ENCODE results near the gene MCEMP1. TPM values are rescaled to one million over a fixed set of nuclear protein-coding genes. Genes with fewer than 3 reads are reported as not detected.
"Not testable (repeated sequence)": the region's sequence is repeated elsewhere in the genome, so short reads cannot be mapped to it uniquely, and the experiment has no call there.

The MCEMP1 gene
- total RNA-seq, 1 experiment from 2014 or later, result not detected

GRCh38 chr19:7639863-7640348 is 37.0 kb upstream of the MCEMP1 start:
- Histone ChIP-seq H3K27me3 (no peaks in the 10 kb centered on the region), H3K27ac (no peak overlapping the region), H3K36me3 (no peaks in the 10 kb centered on the region), H3K9me3 (replicated peaks) (no peaks in the 10 kb centered on the region), H3K4me1 (no peaks in the 10 kb centered on the region), H3K4me3 (no peak overlapping the region)
- DNase-seq, result no peak

DNA sequence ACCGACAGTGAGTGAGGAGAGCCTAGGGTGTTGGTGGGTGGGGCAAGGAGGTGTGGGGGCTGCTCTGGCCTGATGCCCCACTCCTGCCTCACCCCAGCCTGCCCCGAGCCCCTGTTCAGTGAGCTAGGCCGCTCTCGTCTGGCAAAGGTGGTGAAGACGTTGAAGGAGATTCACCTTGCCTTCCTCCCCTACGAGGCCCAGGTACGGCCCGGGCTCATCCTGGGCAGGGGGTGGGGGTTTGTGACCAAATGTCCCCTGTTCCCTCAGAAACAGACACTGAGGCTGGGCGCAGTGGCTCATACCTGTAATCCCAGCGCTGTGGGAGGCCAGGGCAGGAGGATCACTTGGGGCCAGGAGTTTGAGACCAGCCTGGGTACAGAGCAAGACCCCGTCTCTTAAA is 36.1 kb upstream of the MCEMP1 start:
- DNase-seq, result no peak
- Histone ChIP-seq H3K4me3 (no peak overlapping the region), H3K9me3 (replicated peaks) (no peaks in the 10 kb centered on the region), H3K27me3 (no peaks in the 10 kb centered on the region), H3K4me1 (no peaks in the 10 kb centered on the region), H3K36me3 (no peaks in the 10 kb centered on the region), H3K27ac (no peak overlapping the region)

GRCh38 chr19:7641290-7642276 is 35.3 kb upstream of the MCEMP1 start:
- no peak for DNase-seq
- Histone ChIP-seq H3K27me3 (0 out of 2 replicates have a peak, but pooled peaks cover under 1% of the 10 kb centered on the region), H3K4me3 (no peak overlapping the region)

DNA sequence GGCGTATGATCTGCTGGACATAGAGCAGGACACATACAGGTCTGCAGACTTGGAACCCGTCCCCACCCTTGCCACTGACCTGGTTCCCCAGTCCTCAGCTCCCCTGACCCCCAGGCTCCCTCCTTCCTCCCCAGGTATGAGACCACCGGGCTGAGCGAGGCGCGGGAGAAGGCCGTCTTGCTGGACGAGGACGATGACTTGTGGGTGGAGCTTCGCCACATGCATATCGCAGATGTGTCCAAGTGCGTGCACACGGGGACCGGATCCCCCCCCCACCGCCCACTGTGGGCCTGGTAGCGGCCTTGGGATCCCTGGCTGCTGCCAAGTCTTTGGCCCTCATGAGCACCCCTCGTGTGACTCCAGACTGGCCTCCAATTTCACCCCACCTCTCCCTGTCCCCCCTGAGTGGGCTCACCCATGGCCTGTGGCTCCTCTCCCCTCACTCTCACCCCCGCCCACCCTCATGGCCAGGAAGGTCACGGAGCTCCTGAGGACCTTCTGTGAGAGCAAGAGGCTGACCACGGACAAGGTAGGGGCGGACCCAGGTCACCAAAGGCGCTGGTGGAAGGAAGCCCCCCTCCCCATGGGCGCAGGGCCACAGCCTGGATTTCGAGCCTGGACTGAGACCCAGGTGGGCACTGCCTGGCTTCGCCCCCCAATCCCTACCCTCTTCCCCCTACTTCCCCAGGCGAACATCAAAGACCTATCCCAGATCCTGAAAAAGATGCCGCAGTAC is 34.4 kb upstream of the MCEMP1 start:
- DNase-seq, result no peak
- no peaks in the 10 kb centered on the region for H3K9me3 ChIP-seq (replicated peaks)
- H3K27ac ChIP-seq, result no peak overlapping the region
- H3K36me3 ChIP-seq, result no peaks in the 10 kb centered on the region
- H3K4me3 ChIP-seq, result no peak overlapping the region
- H3K27me3 ChIP-seq, result 0 out of 2 replicates have a peak, but pooled peaks cover 3% of the 10 kb centered on the region
- H3K4me1 ChIP-seq, result no peaks in the 10 kb centered on the region

More at GRCh38 chr19:7641290-7642276, 35.3 kb upstream of the MCEMP1 start:
- H3K27ac ChIP-seq, result no peak overlapping the region
- H3K4me1 ChIP-seq, result no peaks in the 10 kb centered on the region
- no peaks in the 10 kb centered on the region for H3K9me3 ChIP-seq (replicated peaks)
- H3K36me3 ChIP-seq, result no peaks in the 10 kb centered on the region

DNA sequence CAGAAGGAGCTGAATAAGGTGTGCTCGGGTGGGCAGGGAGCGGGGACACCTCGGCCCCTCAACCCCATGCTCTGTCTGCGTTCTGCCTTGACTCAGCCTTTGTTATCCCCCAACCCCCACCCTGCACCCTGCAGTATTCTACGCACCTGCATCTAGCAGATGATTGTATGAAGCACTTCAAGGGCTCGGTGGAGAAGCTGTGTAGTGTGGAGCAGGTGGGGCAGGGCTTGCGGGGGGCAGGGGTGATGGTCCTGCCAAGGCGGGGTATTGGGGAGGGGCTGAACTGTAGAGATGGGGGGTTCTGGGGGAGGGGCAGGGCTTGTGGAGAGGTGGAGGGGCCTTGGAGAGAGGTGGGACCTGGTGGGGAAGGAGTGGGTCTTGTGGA is 33.9 kb upstream of the MCEMP1 start:
- no peak for DNase-seq
- Histone ChIP-seq H3K9me3 (replicated peaks) (no peaks in the 10 kb centered on the region), H3K4me1 (no peaks in the 10 kb centered on the region)

GRCh38 chr19:7643629-7644549 is 33.0 kb upstream of the MCEMP1 start:
- not testable (repeated sequence) for H3K36me3 ChIP-seq; H3K27me3 ChIP-seq; H3K9me3 ChIP-seq (replicated peaks); H3K27ac ChIP-seq; H3K4me1 ChIP-seq; DNase-seq; H3K4me3 ChIP-seq

More for the DNA sequence above, 33.9 kb upstream of the MCEMP1 start:
- Histone ChIP-seq H3K27me3 (0 out of 2 replicates have a peak, but pooled peaks cover 3% of the 10 kb centered on the region), H3K27ac (no peak overlapping the region), H3K36me3 (no peaks in the 10 kb centered on the region), H3K4me3 (no peak overlapping the region)

DNA sequence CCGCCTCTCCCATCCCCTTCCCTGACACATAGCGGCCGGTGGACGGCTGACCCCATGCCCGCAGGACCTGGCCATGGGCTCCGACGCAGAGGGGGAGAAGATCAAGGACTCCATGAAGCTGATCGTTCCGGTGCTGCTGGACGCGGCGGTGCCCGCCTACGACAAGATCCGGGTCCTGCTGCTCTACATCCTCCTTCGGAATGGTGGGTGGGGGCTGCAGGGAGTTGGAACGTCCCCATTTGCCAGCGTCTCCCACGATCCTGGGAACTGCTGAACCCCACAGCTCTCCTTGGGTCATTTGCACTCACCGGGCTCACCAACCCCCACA is 32.4 kb upstream of the MCEMP1 start:
- Histone ChIP-seq H3K4me3 (no peak overlapping the region), H3K36me3 (no peaks in the 10 kb centered on the region), H3K27me3 (0 out of 2 replicates have a peak, but pooled peaks cover 3% of the 10 kb centered on the region), H3K27ac (no peak overlapping the region), H3K4me1 (no peaks in the 10 kb centered on the region), H3K9me3 (replicated peaks) (no peaks in the 10 kb centered on the region)
- DNase-seq, result no peak

GRCh38 chr19:7645163-7645562 is 31.7 kb upstream of the MCEMP1 start:
- H3K27me3 ChIP-seq, result 0 out of 2 replicates have a peak, but pooled peaks cover 3% of the 10 kb centered on the region

DNA sequence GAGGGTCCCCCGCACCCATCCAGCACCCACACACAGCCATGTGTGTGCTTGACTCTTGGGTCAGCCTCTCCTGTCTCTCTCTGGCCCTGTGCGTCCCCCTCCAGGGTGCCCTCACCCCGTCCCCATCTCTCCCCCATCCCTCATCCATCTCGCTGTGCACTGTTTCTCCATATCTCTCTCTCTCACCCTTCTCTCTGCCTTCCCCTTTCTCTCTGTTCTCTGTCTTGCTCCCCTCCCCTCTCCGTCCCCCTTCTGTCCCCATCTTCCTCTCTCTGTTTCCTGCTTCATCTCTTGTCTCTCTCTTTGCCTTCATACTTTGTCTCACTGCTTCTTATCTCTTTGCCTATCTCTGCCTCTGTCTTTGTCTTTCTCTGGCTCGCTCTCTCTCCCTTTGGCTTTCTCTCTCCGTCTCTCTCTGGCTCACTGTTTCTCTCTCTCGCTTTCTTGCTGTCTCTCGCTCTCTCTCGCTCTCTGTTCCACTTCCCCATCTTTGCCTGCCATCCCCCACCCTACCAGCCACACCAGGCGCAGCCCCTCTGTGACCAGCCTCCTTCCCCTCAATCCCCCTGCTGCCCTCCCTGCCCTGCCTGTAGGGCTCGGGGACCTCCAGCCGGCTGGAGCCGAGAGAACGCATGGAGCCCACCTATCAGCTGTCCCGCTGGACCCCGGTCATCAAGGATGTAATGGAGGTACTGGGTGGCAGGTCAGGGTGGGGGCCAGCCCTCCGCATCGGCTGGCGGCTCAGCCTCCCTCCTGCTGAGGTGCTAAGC is 31.0 kb upstream of the MCEMP1 start:
- Histone ChIP-seq H3K4me1 (no peaks in the 10 kb centered on the region), H3K27ac (no peak overlapping the region), H3K4me3 (no peak overlapping the region), H3K27me3 (0 out of 2 replicates have a peak, but pooled peaks cover 3% of the 10 kb centered on the region), H3K36me3 (no peaks in the 10 kb centered on the region), H3K9me3 (replicated peaks) (no peaks in the 10 kb centered on the region)
- DNase-seq, result no peak

More at GRCh38 chr19:7645163-7645562, 31.7 kb upstream of the MCEMP1 start:
- Histone ChIP-seq H3K27ac (no peak overlapping the region), H3K9me3 (replicated peaks) (no peaks in the 10 kb centered on the region), H3K4me1 (no peaks in the 10 kb centered on the region), H3K4me3 (no peak overlapping the region), H3K36me3 (no peaks in the 10 kb centered on the region)
- no peak for DNase-seq

DNA sequence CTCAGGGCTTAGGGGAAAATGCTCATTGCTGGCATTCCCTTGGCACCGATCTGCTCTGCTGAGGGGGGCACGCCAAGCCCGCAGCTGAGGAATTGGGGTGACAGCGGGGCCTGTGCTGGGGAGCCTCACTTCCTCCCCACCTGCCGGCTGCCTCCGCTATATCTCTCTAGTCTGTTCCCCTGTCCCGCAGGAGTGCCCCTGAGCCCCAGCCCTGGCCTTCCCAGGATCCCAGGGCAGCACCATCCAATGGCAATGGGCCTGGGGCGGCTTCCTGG is 30.5 kb upstream of the MCEMP1 start:
- Histone ChIP-seq H3K4me3 (no peak overlapping the region), H3K27me3 (0 out of 2 replicates have a peak, but pooled peaks cover 3% of the 10 kb centered on the region), H3K27ac (no peak overlapping the region), H3K4me1 (no peaks in the 10 kb centered on the region), H3K9me3 (replicated peaks) (no peaks in the 10 kb centered on the region), H3K36me3 (no peaks in the 10 kb centered on the region)
- DNase-seq, result no peak

- Histone ChIP-seq H3K4me1 (peaks cover under 1% of the 10 kb centered on the region; the same call in 1 of the 2 replicates), H3K4me3 (no peak overlapping the region), H3K9me3 (replicated peaks) (no peaks in the 10 kb centered on the region), H3K27ac (no peak overlapping the region), H3K36me3 (no peaks in the 10 kb centered on the region), H3K27me3 (0 out of 2 replicates have a peak, but pooled peaks cover 3% of the 10 kb centered on the region)
- DNase-seq, result no peak
These were observed 29.7 kb upstream of the MCEMP1 start for GRCh38 chr19:7647156-7647555.

- H3K9me3 ChIP-seq (replicated peaks), result no peaks in the 10 kb centered on the region
- peaks cover 4% of the 10 kb centered on the region; the same call in 1 of the 2 replicates for H3K4me1 ChIP-seq
- H3K27ac ChIP-seq, result no peak overlapping the region
- no peak for DNase-seq
- H3K4me3 ChIP-seq, result no peak overlapping the region
- 0 out of 2 replicates have a peak, but pooled peaks cover 3% of the 10 kb centered on the region for H3K27me3 ChIP-seq
- no peaks in the 10 kb centered on the region for H3K36me3 ChIP-seq
These were observed 28.4 kb upstream of the MCEMP1 start for GRCh38 chr19:7648265-7649014.

DNA sequence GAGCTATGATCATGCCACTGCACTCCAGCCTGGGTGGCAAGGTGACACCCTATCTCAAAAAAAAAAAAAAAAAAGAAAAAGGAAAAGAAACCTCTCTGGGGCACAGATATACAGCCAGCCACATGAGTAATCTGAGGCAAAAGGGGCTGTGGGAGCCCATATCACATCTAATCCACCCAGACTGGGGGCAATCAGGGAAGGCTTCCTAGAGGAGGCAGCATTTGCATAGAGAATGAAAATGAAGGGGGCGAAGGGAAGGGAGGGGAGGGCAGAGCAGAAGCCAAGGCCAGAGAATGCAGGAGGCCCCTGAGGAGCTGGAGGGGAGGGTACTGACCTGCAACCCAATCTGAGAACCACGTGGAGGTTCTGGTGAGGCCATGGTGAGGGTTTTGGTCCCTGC is 26.7 kb upstream of the MCEMP1 start:
- DNase-seq, result no peak
- H3K27me3 ChIP-seq, result 0 out of 2 replicates have a peak, but pooled peaks cover 3% of the 10 kb centered on the region
- H3K27ac ChIP-seq, result no peak overlapping the region
- H3K4me3 ChIP-seq, result no peak overlapping the region
- no peaks in the 10 kb centered on the region for H3K36me3 ChIP-seq
- peaks cover 4% of the 10 kb centered on the region; the same call in 1 of the 2 replicates for H3K4me1 ChIP-seq
- no peaks in the 10 kb centered on the region for H3K9me3 ChIP-seq (replicated peaks)

All from SJCRH30 (cell line).